Smooth muscle cell (in vitro differentiated cells): ENCODE results near the gene KRT86. TPM values are rescaled to one million over a fixed set of nuclear protein-coding genes. Genes with fewer than 3 reads are reported as not detected.
"Not testable (repeated sequence)": the region's sequence is repeated elsewhere in the genome, so short reads cannot be mapped to it uniquely, and the experiment has no call there.

Experiments
- DNase-seq: peaks from one replicate; lab custom pipeline; 2025; ENCODE audit not compliant: unreplicated experiment; lab: John Stamatoyannopoulos, UW
- H2AFZ ChIP-seq: fragments of 200-600 bp; sonication (generic); 2 replicates; pipeline ENCODE4 v1.6.0; 2016; ENCODE audit warnings: antibody characterized with exemption, low read depth, mild to moderate bottlenecking
- H3F3A ChIP-seq: fragments of 200-600 bp; sonication (generic); 2 replicates; pipeline ENCODE4 v1.6.0; 2017; ENCODE audit warnings: antibody characterized with exemption, low read depth
- H3K27ac ChIP-seq: fragments of 200-600 bp; sonication (generic); 2 replicates; pipeline ENCODE4 v1.5.1; 2016; ENCODE audit warnings: low read depth, mild to moderate bottlenecking
- H3K27me3 ChIP-seq: fragments of 200-600 bp; sonication (generic); 2 replicates; pipeline ENCODE4 v1.6.1; 2016; ENCODE audit warnings: low read depth, mild to moderate bottlenecking
- H3K36me3 ChIP-seq: fragments of 200-600 bp; sonication (generic); 2 replicates; pipeline ENCODE4 v1.5.1; 2016; ENCODE audit warnings: low read depth
- H3K4me1 ChIP-seq: fragments of 200-600 bp; sonication (generic); 2 replicates; pipeline ENCODE4 v1.5.1; 2016; ENCODE audit warnings: low read depth
- H3K4me2 ChIP-seq: fragments of 200-600 bp; sonication (generic); 2 replicates; pipeline ENCODE4 v1.6.0; 2016; ENCODE audit warnings: mild to moderate bottlenecking
- H3K4me3 ChIP-seq: fragments of 200-600 bp; sonication (generic); 2 replicates; pipeline ENCODE4 v1.5.1; 2016; ENCODE audit warnings: mild to moderate bottlenecking
- H3K79me2 ChIP-seq: fragments of 200-600 bp; sonication (generic); 2 replicates; pipeline ENCODE4 v1.6.0; 2016; ENCODE audit warnings: low read depth, mild to moderate bottlenecking
- H3K9ac ChIP-seq: fragments of 200-600 bp; sonication (generic); 2 replicates; pipeline ENCODE4 v1.6.0; 2016; ENCODE audit warnings: low read depth
- H3K9me3 ChIP-seq: fragments of 200-600 bp; sonication (generic); replicated peaks from 2 replicates; pipeline ENCODE4 v1.5.1; 2016; ENCODE audit warnings: low read depth
- H4K20me1 ChIP-seq: fragments of 200-600 bp; sonication (generic); 2 replicates; pipeline ENCODE4 v1.6.0; 2016; ENCODE audit warnings: low read depth
- CTCF ChIP-seq: fragments of 200-600 bp; sonication (generic); IDR thresholded peaks from 2 replicates; pipeline ENCODE4 v1.5.1; 2017; ENCODE audit warnings: borderline replicate concordance, mild to moderate bottlenecking, antibody characterized with exemption; ENCODE audit not compliant: insufficient read depth, poor library complexity, severe bottlenecking
- WGBS: methylation state at CpG from one replicate; pipeline ENCODE4 v1.1.7; 2016; ENCODE audit warnings: low lambda C conversion rate; 5-methylcytosine and 5-hydroxymethylcytosine counted together
- polyA plus RNA-seq: library from polyadenylated mRNA; unstranded; fragments of >200 nt; fragmentation: Nextera tagmentation; extraction: Ambion mirVana; gene quantifications from 2 replicates; pipeline ENCODE4 v1.2.1, GENCODE V29; 2016
- total RNA-seq: library from RNA; depleted of rRNA; stranded (reverse); fragments of >200 nt; gene quantifications from 2 replicates; pipeline ENCODE4 v1.2.3, GENCODE V29; 2014

Gene KRT86
- total and polyA plus RNA-seq, 2 experiments from 2014 or later, result not detected

- H4K20me1 ChIP-seq, result no peaks in the 10 kb centered on the region
- no peak overlapping the region for H3K4me2 ChIP-seq
- H2AFZ ChIP-seq, result no peak overlapping the region
- no peaks in the 10 kb centered on the region for H3K79me2 ChIP-seq
- WGBS, result 80% methylated on average over 2 of the region's 2 CpGs
- H3F3A ChIP-seq, result peaks cover 6% of the 10 kb centered on the region
- H3K9ac ChIP-seq, result no peak overlapping the region
- H3K9me3 ChIP-seq, result no peaks in the 10 kb centered on the region
- DNase-seq, result no peak
- no peaks in the 10 kb centered on the region for H3K27me3 ChIP-seq
- no peak overlapping the region for H3K4me3 ChIP-seq
- no peak overlapping the region for H3K27ac ChIP-seq
- H3K36me3 ChIP-seq, result no peaks in the 10 kb centered on the region
- TF ChIP-seq CTCF, result no peak
- H3K4me1 ChIP-seq, result peaks cover 11% of the 10 kb centered on the region
Measured at GRCh38 chr12:52285172-52285745, 10.8 kb downstream of the KRT86 start.

- no peak for DNase-seq
- H3K27me3 ChIP-seq, result no peaks in the 10 kb centered on the region
- H3K79me2 ChIP-seq, result no peaks in the 10 kb centered on the region
- H3K36me3 ChIP-seq, result no peaks in the 10 kb centered on the region
- no peaks in the 10 kb centered on the region for H3K9me3 ChIP-seq
- H3F3A ChIP-seq, result no peaks in the 10 kb centered on the region
- no peak for TF ChIP-seq CTCF
- no peak overlapping the region for H2AFZ ChIP-seq
- H3K4me2 ChIP-seq, result no peak overlapping the region
- no peak overlapping the region for H3K4me3 ChIP-seq
- H4K20me1 ChIP-seq, result no peaks in the 10 kb centered on the region
- H3K9ac ChIP-seq, result no peak overlapping the region
- peaks cover 6% of the 10 kb centered on the region for H3K4me1 ChIP-seq
- 94% methylated on average over 24 of the region's 24 CpGs for WGBS
- no peak overlapping the region for H3K27ac ChIP-seq
Measured at GRCh38 chr12:52285851-52286530, 11.5 kb downstream of the KRT86 start.

- not testable (repeated sequence) for H4K20me1 ChIP-seq, H3K4me3 ChIP-seq, H2AFZ ChIP-seq, H3K27ac ChIP-seq, H3K4me1 ChIP-seq, H3K79me2 ChIP-seq, H3K4me2 ChIP-seq, H3K27me3 ChIP-seq, H3F3A ChIP-seq, H3K36me3 ChIP-seq, DNase-seq, H3K9me3 ChIP-seq, H3K9ac ChIP-seq
- 88% methylated on average over 20 of the region's 21 CpGs for WGBS
Measured at GRCh38 chr12:52286857-52287785, 12.7 kb downstream of the KRT86 start.

GRCh38 chr12:52287816-52288805, 13.7 kb downstream of the KRT86 start:
- peaks cover 17% of the 10 kb centered on the region for H3K27me3 ChIP-seq
- 91% methylated on average over 17 of the region's 17 CpGs for WGBS
- H3K4me1 ChIP-seq, H3K4me2 ChIP-seq, H3K9me3 ChIP-seq, H3K9ac ChIP-seq, H3K4me3 ChIP-seq, DNase-seq, H3K79me2 ChIP-seq, H3K27ac ChIP-seq, H2AFZ ChIP-seq, H4K20me1 ChIP-seq, H3F3A ChIP-seq, H3K36me3 ChIP-seq: not testable (repeated sequence)

GRCh38 chr12:52290483-52291134, 16.2 kb downstream of the KRT86 start:
- DNase-seq, H3F3A ChIP-seq, H3K4me3 ChIP-seq, H4K20me1 ChIP-seq, H3K27ac ChIP-seq, H3K4me2 ChIP-seq, H3K36me3 ChIP-seq, H3K79me2 ChIP-seq, H3K4me1 ChIP-seq, H3K9ac ChIP-seq, H2AFZ ChIP-seq, H3K9me3 ChIP-seq: not testable (repeated sequence)
- H3K27me3 ChIP-seq, result peaks cover 35% of the 10 kb centered on the region
- WGBS, result no CpG with 5 or more reads among the region's 5 CpGs
